Heart right ventricle (tissue), 16 donors: ENCODE data around the gene TRNP1. TPM values are rescaled to one million over a fixed set of nuclear protein-coding genes. Genes with fewer than 3 reads are reported as not detected.

ENCODE experiments used
- ATAC-seq, 8 donors: fragments of 200-7000 bp; cut with Tn5 transposase; one replicate each; pipeline ENCODE4 v1.9.1; 2020; ENCODE audit warnings: mild to moderate bottlenecking in 8 of 8, moderate library complexity in 8 of 8, moderate number of reproducible peaks in 1 of 8
- DNase-seq, 2 donors: peaks; one replicate each; pipeline ENCODE4 v3.0.0-alpha.2; 2020
- H3K27ac ChIP-seq, 10 donors: fragments of 200-600 bp; sonication (generic) in 2 of 10; one replicate each; pipeline versions ENCODE4 v1.5.0 to v1.8.0; 2020 to 2022; ENCODE audit warnings: mild to moderate bottlenecking in 3 of 10
- H3K27me3 ChIP-seq, 7 donors: fragments of 200-600 bp; one replicate each; pipeline ENCODE4 v1.8.0; 2021 to 2022; ENCODE audit warnings: mild to moderate bottlenecking in 2 of 7
- H3K36me3 ChIP-seq, 9 donors: fragments of 200-600 bp; sonication (generic) in 1 of 9; one replicate each; pipeline versions ENCODE4 v1.5.0 to v1.8.0; 2020 to 2022; ENCODE audit warnings: mild to moderate bottlenecking in 2 of 9
- H3K4me1 ChIP-seq, 9 donors: fragments of 200-600 bp; sonication (generic) in 1 of 9; one replicate each; pipeline versions ENCODE4 v1.5.0 to v1.8.0; 2020 to 2022; ENCODE audit warnings: mild to moderate bottlenecking in 4 of 9
- H3K4me3 ChIP-seq, 10 donors: fragments of 200-600 bp; sonication (generic) in 2 of 10; one replicate each; pipeline versions ENCODE4 v1.5.0 to v1.8.0; 2020 to 2022; ENCODE audit warnings: mild to moderate bottlenecking in 7 of 10, moderate library complexity in 2 of 10
- H3K9me3 ChIP-seq, 11 donors: fragments of 200-600 bp in 10 of 11; sonication (generic) in 2 of 11; one replicate each; pipeline versions ENCODE4 v1.5.0 to v1.8.0; 2013 to 2022; ENCODE audit warnings: mild to moderate bottlenecking in 2 of 11, control low read depth in 1 of 11, moderate library complexity in 1 of 11
- CTCF ChIP-seq, 9 donors: fragments of 200-600 bp; sonication (generic) in 2 of 9; IDR thresholded peaks; one replicate each; pipeline versions ENCODE4 v1.5.0 to v1.8.0; 2021 to 2022; ENCODE audit warnings: antibody characterized with exemption in 9 of 9, mild to moderate bottlenecking in 5 of 9, moderate library complexity in 1 of 9
- WGBS, 2 donors: extraction: QIAGEN DNeasy Blood & Tissue Kit; methylation state at CpG; one replicate each; pipeline ENCODE4 v1.1.7; 2013; ENCODE audit warnings: inconsistent platforms in 1 of 2; 5-methylcytosine and 5-hydroxymethylcytosine counted together
- intact Hi-C, 10 donors: fragments of 100-400 bp; cut with DNase I; formaldehyde crosslinking; loops; one replicate each; pipeline versions ENCODE4 v1.11.1 to v1.14.2; 2022
- polyA plus RNA-seq, 2 donors: library from polyadenylated mRNA; stranded (reverse); fragments of 200-250 nt; gene quantifications; one replicate each; pipeline ENCODE4 v1.2.3, GENCODE V29; 2013
- total RNA-seq, 10 donors: library from RNA; stranded (reverse); fragmentation: NEBNext Ultra II Directional in 3 of 10; extraction: Animal tissue kit (Norgen Biotek cat#: 25700) in 3 of 10; gene quantifications; one replicate each; pipeline versions ENCODE4 v1.2.1 to v1.2.4, GENCODE V29; 2021 to 2023
- donor health status: Arrhythmogenic right ventricular cardiomyopathy.
- donor health status: ischemic (EF 13 %, LVEDD 7.1; RV severe dilation, severe dysfunction).
- donor health status: healthy with polysubstance abuse.
- donor health status: DM: no; HTN: yes; CAD: no.
- donor health status: DM: no; HTN: no; CAD: no.
- donor health status: ischemic (EF 25% LVEDD 6.9; RV normal size, moderate dysfunction).
- donor health status: ischemic (EF 25% LVEDD 5.7; RV mildly dilated, moderate dysfunction).
- donor health status: healthy.
- donor health status: DM: yes; HTN: yes; CAD: no.
- donor health status: Ischemic cardiomyopathy.
- donor health status: ischemic (EF 35%, LVEDD 5.7; RV mildly dilated, moderate dysfunction).
- donor health status: nonischemic (EF 11% LVEDD 7.7; RV severe dilation, severe dysfunction).
- donor health status: DM: yes; HTN: yes; CAD: no.
- donor health status: PGD.
- donor health status: ischemic (EF 29% LVEDD 5.4; RV normal size, mild dysfunction).
- donor health status: nonischemic (EF 23%, LVEDD 6.1; RV moderate dilation, normal function).

TRNP1 gene
- total and polyA plus RNA-seq, 12 donors = 11.9 to 48.6 (median 22.3) TPM

- H3K4me1 ChIP-seq = peaks cover 0 to 35% (median 12%) of the 10 kb centered on the region in 9 donors
- no peak overlapping the region for H3K4me3 ChIP-seq
- peak; percentile 15 to 67 (median 40) for ATAC-seq
- TF ChIP-seq CTCF (IDR thresholded peaks at IDR 0.05) = no peak
- H3K36me3 ChIP-seq = peaks cover 0 to 35% (median 18%) of the 10 kb centered on the region in 9 donors
- no peaks in the 10 kb centered on the region for H3K9me3 ChIP-seq
- peak overlapping the region in 9 of 10 donors; percentile 5 to 54 (median 41) for H3K27ac ChIP-seq
- WGBS, 2 donors = 43 to 44% methylated on average over 1 of the region's 1 CpG
- peak in 1 of 2 donors; percentile 30 for DNase-seq
- no peaks in the 10 kb centered on the region for H3K27me3 ChIP-seq
- intact Hi-C loops = no loop called here
Measured at GRCh38 chr1:26949266-26949925, 44.1 kb upstream of the TRNP1 start.

GRCh38 chr1:26949926-26950319 lies 43.6 kb upstream of the TRNP1 start:
- TF ChIP-seq CTCF (IDR thresholded peaks at IDR 0.05) = no peak
- Histone ChIP-seq H3K9me3 (no peaks in the 10 kb centered on the region), H3K27ac (peak overlapping the region in 5 of 10 donors; percentile 5 to 54 (median 41)), H3K4me3 (no peak overlapping the region), H3K27me3 (no peaks in the 10 kb centered on the region), H3K36me3 (peaks cover 0 to 29% (median 12%) of the 10 kb centered on the region in 9 donors), H3K4me1 (peaks cover 0 to 34% (median 12%) of the 10 kb centered on the region in 9 donors)
- DNase-seq (no peak), ATAC-seq (peak in 1 of 8 donors; percentile 3)
- intact Hi-C loops = no loop called here
- WGBS, 2 donors = 81% methylated on average over 3 of the region's 3 CpGs

- Histone ChIP-seq H3K4me3 (no peak overlapping the region), H3K9me3 (peaks cover 0 to under 1% (median 0%) of the 10 kb centered on the region in 11 donors), H3K4me1 (peaks cover 0 to 27% (median 11%) of the 10 kb centered on the region in 9 donors), H3K27ac (no peak overlapping the region), H3K27me3 (no peaks in the 10 kb centered on the region), H3K36me3 (peaks cover 0 to 23% (median 6%) of the 10 kb centered on the region in 9 donors)
- intact Hi-C loops = no loop called here
- ATAC-seq = no peak
- DNase-seq = no peak
- TF ChIP-seq CTCF (IDR thresholded peaks at IDR 0.05) = no peak
- WGBS, 2 donors = 56 to 67% methylated on average over 8 of the region's 8 CpGs
Measured at GRCh38 chr1:26950602-26951001, 42.9 kb upstream of the TRNP1 start.

- DNase-seq = no peak
- Histone ChIP-seq H3K4me1 (peaks cover 0 to 21% (median 4%) of the 10 kb centered on the region in 9 donors), H3K9me3 (peaks cover 0 to 6% (median 0%) of the 10 kb centered on the region in 11 donors), H3K36me3 (peaks cover 0 to 17% (median 0%) of the 10 kb centered on the region in 9 donors), H3K27me3 (no peaks in the 10 kb centered on the region), H3K27ac (no peak overlapping the region), H3K4me3 (no peak overlapping the region)
- TF ChIP-seq CTCF (IDR thresholded peaks at IDR 0.05) = no peak
- WGBS, 2 donors = 92 to 93% methylated on average over 14 of the region's 14 CpGs
- ATAC-seq = no peak
- intact Hi-C loops = no loop called here
Measured at GRCh38 chr1:26951216-26951615, 42.3 kb upstream of the TRNP1 start.
